HG02588 (cell line): ENCODE measurements around the gene TBXAS1.

ENCODE experiments used
- ATAC-seq: cut with Tn5 transposase; IDR thresholded peaks from one replicate; pipeline ENCODE4 v1.9.1; 2021; ENCODE audit warnings: mild to moderate bottlenecking, moderate library complexity; ENCODE audit not compliant: unreplicated experiment

TBXAS1 gene

GRCh38 chr7:140035400-140036223, 206.5 kb downstream of the TBXAS1 start:
- ATAC-seq: no peak

GRCh38 chr7:140036224-140036962, 207.3 kb downstream of the TBXAS1 start:
- ATAC-seq: no peak

GRCh38 chr7:140039066-140039465, 210.0 kb downstream of the TBXAS1 start:
- ATAC-seq: no peak

- no peak for ATAC-seq
These were observed 210.8 kb downstream of the TBXAS1 start for GRCh38 chr7:140039896-140040295.

GRCh38 chr7:140041659-140042385, 212.8 kb downstream of the TBXAS1 start:
- ATAC-seq: no peak

GRCh38 chr7:140042386-140042670, 213.3 kb downstream of the TBXAS1 start:
- ATAC-seq: no peak

GRCh38 chr7:140044251-140044650, 215.2 kb downstream of the TBXAS1 start:
- no peak for ATAC-seq

- ATAC-seq: no peak
These were observed 216.6 kb downstream of the TBXAS1 start for GRCh38 chr7:140045697-140046096.

GRCh38 chr7:140047197-140047596, 218.1 kb downstream of the TBXAS1 start:
- ATAC-seq: no peak

- ATAC-seq: no peak
These were observed 219.1 kb downstream of the TBXAS1 start for GRCh38 chr7:140048138-140048537.

GRCh38 chr7:140048989-140049338, 219.9 kb downstream of the TBXAS1 start:
- no peak for ATAC-seq

GRCh38 chr7:140049339-140050024, 220.4 kb downstream of the TBXAS1 start:
- no peak for ATAC-seq

- ATAC-seq: no peak
These were observed 221.0 kb downstream of the TBXAS1 start for GRCh38 chr7:140050100-140050499.

- ATAC-seq: no peak
These were observed 222.8 kb downstream of the TBXAS1 start for GRCh38 chr7:140051820-140052219.

GRCh38 chr7:140053812-140054539, 224.9 kb downstream of the TBXAS1 start:
- ATAC-seq: peak; percentile 81

GRCh38 chr7:140054751-140055150, 225.7 kb downstream of the TBXAS1 start:
- no peak for ATAC-seq

- ATAC-seq: no peak
These were observed 226.8 kb downstream of the TBXAS1 start for GRCh38 chr7:140055833-140056232.

- no peak for ATAC-seq
These were observed 227.5 kb downstream of the TBXAS1 start for GRCh38 chr7:140056431-140057142.

GRCh38 chr7:140057143-140057535, 228.1 kb downstream of the TBXAS1 start:
- no peak for ATAC-seq

GRCh38 chr7:140058517-140058916, 229.5 kb downstream of the TBXAS1 start:
- no peak for ATAC-seq
